Effector CD8-positive, alpha-beta T cell (primary cell): Measurements from ENCODE around the gene MSMP.

Experiments used
- DNase-seq: peaks from one replicate; lab custom pipeline; 2025; lab: John Stamatoyannopoulos, UW

Gene MSMP

DNA sequence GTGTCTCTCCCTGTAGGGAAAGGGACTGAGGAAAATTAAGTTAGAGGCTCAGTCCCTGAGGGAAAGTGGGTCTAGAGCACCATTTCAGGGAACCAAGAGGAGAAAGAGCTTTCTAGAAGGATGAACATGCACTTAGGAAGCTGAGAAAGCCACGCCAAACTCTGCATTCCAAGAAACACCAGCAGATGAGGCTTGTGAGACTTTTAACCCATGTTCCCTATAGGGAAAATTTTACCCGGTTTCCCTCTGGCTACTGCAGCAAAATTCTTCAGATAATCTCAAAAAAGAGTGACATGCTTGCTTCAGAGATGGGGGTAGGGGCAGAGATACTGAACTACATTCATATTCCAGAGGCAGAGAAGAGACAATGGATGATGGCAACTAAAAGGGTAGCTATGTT lies 30.6 kb downstream of the MSMP start:
- DNase-seq = no peak

GRCh38 chr9:35719546-35719945 lies 34.5 kb downstream of the MSMP start:
- no peak for DNase-seq

- no peak for DNase-seq
These were observed 35.2 kb downstream of the MSMP start for GRCh38 chr9:35718721-35719511.

GRCh38 chr9:35717132-35717870 lies 36.8 kb downstream of the MSMP start:
- no peak for DNase-seq

DNA sequence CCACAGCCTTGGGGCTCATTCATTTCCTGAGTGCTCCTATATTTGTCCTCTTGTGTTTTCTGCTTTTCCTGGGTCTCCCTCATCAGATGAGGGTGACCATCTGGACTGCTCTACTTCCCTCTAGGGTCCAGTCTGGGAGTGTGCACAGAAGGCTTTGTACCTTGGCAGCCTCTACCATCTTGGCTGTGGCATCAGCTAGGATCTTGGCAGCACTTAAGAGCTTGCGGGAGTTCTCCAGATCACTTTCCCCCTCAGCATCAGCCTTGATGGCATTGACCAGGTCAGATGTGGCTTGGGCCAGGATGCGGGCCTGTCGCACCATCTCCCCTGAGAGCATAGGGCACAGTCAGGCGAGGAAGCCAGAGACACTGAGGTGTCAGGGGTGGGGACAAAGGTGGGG lies 37.8 kb downstream of the MSMP start:
- no peak for DNase-seq

- no peak for DNase-seq
These were observed 39.4 kb downstream of the MSMP start for GRCh38 chr9:35714579-35715252.

- no peak for DNase-seq
These were observed 40.0 kb downstream of the MSMP start for GRCh38 chr9:35714123-35714522.

- no peak for DNase-seq
These were observed 40.5 kb downstream of the MSMP start for GRCh38 chr9:35713578-35713977.

GRCh38 chr9:35712762-35713400 lies 41.2 kb downstream of the MSMP start:
- DNase-seq = no peak

DNA sequence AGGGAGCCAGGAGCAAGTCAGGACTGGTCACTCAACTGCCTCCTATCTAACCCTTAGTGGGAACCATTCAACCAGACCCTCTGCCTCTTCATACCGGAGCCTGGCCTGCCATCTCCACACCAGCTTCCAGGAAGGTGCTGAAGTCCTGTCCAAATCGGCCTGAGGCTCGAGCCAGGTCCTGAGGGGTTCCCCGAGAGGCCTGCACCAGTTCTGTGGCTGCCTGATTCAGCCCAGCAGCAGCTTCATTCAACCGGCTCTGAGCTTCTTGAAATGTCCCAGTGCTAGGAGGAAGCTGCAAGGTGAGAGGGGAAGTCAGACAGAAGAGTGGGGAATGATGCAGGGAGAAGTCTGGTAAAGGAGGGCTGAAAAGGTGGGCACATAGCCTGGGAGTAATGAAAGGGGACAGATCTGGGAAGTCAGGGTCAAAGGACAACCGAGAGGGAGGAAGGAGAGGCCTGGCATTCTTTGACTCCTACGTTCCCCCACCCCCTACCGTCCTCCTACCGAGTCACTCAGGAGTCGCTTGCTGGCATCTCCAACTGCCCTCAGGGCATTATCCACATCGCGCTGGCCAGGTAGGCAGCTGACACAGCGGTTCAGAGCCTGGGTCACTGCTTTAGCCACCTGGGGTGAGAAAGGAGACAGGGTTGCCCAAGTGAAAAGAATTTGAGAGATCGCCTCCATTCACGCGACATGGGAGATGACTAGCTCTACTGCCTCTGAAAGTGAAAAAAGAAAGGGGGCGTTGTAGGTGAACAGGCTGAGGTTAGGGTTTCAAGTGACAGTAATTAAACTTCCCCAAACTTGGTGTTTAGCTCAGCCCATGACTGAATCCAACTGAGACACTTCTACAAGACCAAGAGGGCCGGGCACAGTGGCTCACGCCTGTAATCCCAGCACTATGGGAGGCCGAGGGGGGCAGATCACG lies 42.3 kb downstream of the MSMP start:
- DNase-seq = no peak

DNA sequence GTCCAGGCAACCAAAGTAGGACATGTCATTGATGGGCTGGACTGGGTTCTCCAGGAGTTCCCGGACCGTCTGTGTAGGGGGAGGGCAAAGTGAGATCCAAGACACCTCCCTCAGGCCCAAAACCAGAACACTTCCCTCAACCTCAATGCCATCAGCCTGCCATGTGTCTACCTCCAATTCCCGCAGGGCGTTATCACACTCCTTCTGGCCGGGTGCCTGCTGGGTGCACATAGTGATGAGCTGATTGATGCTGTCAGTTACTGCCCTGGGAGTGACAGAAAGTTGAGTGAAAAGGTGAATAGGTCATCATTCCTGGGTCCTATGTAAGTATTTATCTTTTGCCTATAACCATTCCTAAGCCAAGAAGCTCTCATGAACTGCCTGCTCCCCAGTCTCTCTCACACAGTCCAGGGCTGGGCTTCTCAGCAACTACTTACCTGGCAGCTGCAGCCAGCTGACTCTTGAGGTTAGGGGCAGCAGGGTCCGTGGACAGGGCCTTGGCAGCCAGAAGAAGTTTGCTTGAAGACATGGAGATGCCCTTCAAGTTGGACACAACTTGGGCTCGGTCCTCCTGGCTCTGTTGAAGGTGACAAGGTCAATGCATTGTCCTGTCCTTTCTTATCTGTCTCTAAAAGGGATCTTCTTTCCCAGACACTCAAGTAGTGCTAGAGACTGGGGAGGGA lies 43.1 kb downstream of the MSMP start:
- DNase-seq = no peak

DNA sequence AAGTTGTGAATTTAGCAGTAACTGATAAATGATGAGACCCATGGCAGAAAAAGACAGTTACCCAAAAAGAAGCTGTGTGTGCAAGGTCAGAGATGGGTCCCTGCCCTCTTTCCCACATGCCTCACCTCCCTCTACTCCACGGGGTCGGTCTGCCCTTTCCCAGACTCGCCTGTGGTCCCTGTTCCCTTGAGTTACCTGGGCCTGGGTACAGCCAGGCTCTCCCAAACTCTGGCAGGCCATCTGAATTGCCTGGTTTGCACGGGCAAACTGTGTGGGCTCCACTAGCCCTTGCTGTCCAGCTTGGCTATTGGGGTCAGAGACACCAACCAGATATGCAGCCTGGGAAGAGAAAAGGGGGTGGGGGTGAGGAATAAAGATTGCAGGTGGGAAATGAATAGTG lies 45.9 kb downstream of the MSMP start:
- no peak for DNase-seq

DNA sequence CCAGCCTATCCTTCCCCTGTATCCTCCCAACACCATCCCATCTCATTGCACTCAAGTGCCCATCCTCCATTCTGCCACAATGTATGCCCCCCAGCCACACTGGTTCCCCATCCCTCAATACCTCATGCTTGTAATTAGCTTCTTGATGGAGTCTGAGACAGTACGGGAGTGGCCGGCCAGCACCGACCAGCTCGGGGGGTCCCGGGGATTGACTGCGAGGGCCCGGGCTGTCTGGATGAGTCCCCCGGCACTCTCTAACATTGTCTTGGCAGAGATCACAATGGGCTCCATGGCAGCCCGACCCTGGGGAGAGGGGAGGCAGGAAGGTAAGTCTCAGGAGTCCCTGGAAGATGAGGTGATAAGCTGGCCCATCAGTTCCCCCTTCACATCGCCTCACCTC lies 47.1 kb downstream of the MSMP start:
- no peak for DNase-seq

DNA sequence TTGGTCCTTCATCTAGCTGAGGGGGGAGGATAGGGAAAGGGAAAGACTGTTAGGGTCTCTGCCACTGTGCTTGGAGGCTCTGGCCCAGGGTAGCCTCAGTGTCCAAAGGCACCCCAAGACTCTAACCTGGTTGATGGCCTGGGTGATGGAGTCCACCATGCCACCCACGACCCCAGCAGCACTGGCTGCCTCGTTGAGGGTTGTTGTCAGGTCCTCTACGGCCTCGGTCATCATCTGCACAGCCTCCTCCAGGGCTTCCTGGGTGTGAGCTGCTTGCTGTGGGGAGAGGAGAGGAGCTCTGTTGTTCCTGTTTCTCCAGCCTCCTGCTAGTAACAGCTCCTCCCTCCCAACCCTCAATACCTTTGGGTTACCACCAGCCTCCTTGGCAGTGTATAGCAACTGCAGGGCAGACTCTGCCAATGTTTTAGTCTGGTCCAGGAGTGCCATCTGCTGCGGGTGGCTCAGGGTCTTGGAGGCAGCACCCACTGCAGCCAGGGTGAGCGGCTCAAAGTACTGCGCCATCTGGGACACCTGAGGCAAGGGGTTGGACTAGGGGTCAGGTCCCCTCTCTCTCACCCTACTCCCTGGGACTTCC lies 48.1 kb downstream of the MSMP start:
- no peak for DNase-seq

- no peak for DNase-seq
These were observed 48.7 kb downstream of the MSMP start for GRCh38 chr9:35705372-35705771.

- DNase-seq = no peak
These were observed 50.0 kb downstream of the MSMP start for GRCh38 chr9:35703906-35704672.
